Activated CD4-positive, CD25-positive, alpha-beta regulatory T cell treated with anti-CD3 and anti-CD28 coated beads, Interleukin-2, amount 50 U/mL, for 16 hours (primary cell): ENCODE measurements around the gene ST13.
A peak's percentile ranks its signal among the peaks of the same experiment; 100 is the strongest.
"Not testable (repeated sequence)": the region's sequence is repeated elsewhere in the genome, so short reads cannot be mapped to it uniquely, and the experiment has no call there.

ENCODE experiments used
- DNase-seq: peaks from one replicate; pipeline ENCODE4 v3.0.0-alpha.2; 2020; ENCODE audit warnings: low read depth, low spot score

ST13 gene

GRCh38 chr22:40856513-40857308, at the start of gene ST13, which contains the start of gene XPNPEP3:
TSS of gene ST13 (minus strand) at chr22:40856639. CDS start at chr22:40856540, 99 bp downstream.
TSS of gene XPNPEP3 (plus strand) at chr22:40857148. CDS start at chr22:40857182, 34 bp downstream.
- peak; percentile 93 for DNase-seq

DNA sequence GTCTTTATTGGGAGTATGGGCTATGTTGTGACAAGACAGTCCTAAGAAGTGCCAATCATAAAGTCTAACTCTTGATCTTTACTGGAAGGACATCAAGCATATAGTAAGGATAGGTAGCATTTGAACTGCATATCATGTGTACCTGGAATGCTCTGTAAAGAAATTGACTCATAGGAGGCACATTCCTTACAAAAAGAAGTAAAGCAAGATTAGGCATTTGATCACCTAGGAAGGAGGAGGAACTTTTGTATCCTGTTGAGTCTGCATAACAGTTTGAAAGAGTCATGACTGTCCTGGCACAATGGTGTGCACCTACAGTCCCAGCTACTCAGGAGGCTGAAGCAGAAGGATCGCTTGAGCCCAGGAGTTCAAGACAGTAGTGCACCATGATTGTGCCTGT, 47.7 kb upstream of the ST13 start:
- no peak for DNase-seq

DNA sequence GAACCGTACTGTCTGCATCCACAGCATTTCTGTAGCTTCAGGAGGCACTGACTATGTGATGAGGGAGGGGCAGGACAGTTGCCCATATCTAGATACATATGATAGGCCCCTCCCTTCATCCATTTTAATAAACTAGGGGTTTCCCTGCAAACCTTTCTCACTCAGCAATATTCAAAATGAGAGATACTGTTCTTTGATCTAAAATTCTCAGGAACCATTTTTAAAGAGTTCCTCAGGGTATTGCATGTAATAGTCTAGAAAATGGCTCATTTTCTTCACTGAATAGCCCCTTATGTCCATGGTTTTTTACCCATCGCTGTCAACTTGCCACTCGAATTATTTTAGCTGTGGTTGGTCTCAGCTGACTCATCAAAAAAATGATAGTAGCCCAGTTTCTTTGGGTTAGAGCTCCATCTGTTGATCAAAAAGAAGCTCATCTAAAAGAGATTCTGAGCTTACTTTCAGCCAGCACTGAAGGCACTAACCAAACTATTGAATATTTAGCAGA, 42.5 kb upstream of the ST13 start:
- no peak for DNase-seq

GRCh38 chr22:40894417-40894816, 38.0 kb upstream of the ST13 start:
- no peak for DNase-seq

DNA sequence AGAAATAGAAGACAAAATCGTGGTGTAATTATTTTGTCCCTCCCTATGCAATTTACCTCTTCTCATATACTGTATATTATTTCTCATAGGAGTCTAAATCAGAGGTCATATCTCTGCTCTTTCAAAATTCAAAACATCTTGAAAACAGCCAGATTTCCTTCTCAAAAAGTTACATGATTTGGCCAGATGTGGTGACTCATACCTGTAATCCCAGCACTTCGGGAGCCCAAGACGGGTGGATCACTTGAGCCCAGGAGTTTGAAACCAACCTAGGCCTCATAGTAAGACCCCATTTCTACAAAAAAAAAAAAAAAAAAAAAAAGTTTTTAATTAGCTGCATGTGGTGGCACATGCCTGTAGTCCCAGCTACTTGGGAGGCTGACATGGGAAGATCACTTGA, 34.4 kb upstream of the ST13 start:
- no peak for DNase-seq

DNA sequence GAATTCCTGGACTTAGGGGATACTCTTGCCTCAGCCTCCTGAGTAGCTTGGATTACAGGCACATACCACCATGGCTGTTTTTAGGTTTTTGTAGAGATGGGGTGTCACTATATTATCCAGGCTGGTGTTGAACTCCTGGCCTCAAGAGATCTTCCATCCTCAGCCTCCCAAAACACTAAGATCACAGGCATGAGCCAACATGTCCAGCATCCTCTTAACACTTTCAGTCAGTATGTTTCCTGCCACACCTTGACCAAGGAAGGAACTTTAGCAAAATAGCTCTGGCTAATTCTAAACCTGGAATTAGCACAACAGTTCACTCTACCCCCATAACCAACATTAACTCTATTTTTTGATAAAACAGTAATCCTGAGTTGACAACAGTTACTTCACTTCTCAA, 32.7 kb upstream of the ST13 start:
- no peak for DNase-seq

GRCh38 chr22:40878922-40879321, 22.5 kb upstream of the ST13 start:
- DNase-seq, result no peak

DNA sequence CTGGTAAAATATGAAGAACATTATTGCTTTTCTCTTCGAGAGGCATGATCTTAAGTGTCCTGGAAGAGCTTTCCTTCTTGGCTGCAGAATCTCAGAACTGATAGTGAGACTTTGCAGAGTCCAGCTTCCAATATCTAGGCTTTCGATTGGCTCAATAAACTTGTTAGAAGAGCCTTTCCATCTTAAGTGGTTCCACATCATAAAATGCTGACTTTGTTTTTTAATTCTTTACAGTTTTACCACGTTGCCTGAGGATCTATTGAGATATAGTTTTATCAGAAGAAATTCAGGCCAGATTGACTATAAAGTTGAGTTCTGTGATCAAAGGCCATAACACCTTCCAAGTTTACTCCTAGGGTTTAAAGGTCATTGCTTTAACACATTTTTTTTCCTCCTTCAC, 21.0 kb upstream of the ST13 start:
- no peak for DNase-seq

DNA sequence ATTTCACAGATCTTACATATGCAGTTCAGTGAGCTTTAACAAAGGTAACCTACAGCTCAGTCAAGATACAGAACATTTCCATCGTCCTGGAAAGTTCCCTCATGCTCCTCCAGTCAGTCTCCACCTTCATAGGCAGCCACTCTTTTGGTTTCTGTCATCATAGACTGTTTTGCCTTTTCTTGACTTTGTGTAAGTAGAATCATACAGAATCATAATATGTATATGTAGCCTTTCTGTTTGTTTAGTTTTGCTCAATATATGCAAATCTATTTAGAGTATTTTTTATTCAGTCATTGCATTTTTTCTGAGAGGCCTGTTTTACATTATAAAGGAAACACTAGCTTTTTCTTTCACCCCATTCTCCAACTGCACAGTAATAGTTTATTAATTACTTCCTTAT, 20.5 kb upstream of the ST13 start:
- no peak for DNase-seq

- no peak for DNase-seq
These were observed 18.7 kb upstream of the ST13 start for GRCh38 chr22:40875111-40875510.

DNA sequence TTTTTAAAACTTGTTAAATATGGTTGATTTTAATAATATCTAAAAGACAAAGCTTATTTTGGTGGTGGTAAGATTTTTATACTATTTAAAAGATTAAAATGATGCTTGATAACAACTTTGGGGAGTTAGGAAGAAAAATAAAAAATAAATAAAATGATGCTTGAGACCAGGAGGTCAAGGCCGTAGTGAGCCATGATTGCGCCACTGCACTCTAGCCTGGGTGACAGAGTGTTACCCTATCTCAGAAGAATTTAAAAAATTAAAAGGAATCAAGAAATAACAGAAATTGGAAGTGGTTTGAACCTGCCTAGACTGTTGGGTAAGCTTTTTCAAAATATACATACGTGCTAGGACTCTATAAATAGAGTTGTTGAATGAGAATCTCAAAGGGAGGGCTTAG, 17.6 kb upstream of the ST13 start:
- no peak for DNase-seq

DNA sequence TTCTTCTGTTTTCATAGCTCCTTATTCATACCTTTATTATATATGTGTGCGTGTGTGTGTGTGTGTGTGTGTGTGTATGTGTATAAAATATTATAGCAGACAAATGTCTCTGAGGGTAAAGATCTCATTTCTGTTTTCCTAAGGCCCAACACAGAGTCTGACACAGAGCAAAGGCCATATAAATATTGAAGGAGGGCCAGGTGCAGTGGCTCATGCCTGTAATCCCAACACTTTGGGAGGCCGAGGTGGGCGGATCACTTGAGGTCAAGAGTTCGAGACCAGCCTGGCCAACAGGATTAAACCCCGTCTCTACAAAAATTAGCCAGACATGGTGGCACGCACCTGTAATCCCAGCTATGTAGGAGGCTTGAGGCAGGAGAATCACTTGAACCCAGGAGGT, 11.9 kb upstream of the ST13 start:
- not testable (repeated sequence) for DNase-seq

DNA sequence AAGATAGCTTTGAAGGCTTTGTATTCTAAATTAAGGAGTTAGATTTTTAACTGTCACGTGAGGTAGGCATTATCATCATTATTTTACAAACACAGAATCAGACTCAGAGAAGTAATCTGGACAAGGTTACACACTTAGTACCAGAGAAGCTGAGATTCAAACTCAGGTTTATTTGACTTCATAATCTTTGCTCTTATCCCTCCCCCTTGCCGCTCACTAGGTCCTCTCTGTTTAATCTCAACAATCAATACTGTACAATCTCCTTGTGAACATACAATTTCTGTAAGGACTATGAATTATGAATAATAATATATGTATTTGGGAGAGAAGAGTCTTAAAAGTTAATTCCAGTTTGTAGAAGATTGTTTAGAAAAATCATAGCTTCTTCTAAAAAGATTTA, 10.7 kb upstream of the ST13 start:
- DNase-seq, result no peak

DNA sequence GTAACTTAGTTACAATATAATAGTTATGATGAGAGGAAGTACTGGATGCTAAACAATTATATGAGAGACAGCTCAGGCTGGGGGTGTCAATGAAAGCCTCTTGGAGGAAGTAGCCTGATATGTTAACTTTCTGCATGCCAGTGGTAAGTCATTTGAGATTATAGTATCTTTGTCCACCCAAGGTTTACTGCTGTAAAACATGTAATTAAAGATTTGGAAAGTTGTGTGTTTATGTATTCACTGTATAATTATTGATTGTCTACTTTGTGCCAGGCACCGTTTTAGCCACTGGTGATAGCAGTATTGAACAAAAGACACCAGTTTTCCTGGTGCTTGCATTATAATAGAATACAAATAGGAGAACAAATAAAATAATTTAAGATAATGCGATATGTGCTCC, 6.1 kb upstream of the ST13 start:
- no peak for DNase-seq

DNA sequence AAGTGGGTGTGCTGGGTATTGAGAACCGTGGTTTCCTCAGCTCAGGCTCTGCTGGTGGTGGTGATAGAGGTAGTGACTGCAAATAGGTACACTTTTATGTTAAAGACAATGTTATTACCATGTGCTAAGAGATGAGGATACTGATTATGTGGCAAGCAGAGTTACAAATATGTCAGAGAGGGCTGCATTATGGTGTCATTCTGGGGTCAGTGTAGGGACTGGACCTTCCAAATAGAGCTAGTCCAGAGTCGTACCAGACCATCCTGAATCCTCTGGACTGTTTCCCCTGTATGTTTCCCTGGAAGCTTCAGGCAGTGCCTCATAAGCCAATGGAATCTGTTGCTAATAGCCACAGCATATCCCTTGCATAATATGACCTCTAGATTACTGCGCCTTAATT, 5.6 kb upstream of the ST13 start, which contains the start of gene DNAJB7:
Gene DNAJB7, minus strand, starts transcription at position 101 of the 400 bp plus-strand sequence. CDS start 119 bp downstream, outside the sequence.
- DNase-seq, result no peak

DNA sequence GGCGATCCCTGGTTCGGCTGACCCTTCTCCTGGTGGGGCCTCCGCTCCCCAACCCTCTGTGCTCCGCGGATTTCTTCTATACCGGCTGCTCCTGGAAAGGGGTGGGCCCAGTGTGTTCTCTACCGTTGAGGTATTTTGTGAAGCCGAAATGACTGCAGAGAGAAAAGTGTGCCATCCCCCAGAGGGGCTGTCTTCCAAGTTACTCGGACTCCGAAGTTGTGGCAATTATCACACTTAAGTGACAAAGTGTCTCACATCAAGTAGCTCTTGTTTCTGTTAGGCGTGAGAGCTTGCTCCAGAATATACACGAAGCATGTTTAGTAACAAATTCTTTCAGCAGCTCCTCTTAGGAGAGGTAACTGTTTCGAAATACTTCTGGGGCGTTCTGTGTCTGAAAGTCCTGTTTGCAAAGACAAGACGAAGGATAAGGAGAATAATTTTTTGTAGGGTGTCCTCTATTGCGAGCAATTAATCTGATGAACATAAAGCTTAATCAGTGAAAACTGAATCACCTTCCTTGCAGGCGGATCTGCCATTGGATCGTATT, 943 bp upstream of the ST13 start:
- no peak for DNase-seq

DNA sequence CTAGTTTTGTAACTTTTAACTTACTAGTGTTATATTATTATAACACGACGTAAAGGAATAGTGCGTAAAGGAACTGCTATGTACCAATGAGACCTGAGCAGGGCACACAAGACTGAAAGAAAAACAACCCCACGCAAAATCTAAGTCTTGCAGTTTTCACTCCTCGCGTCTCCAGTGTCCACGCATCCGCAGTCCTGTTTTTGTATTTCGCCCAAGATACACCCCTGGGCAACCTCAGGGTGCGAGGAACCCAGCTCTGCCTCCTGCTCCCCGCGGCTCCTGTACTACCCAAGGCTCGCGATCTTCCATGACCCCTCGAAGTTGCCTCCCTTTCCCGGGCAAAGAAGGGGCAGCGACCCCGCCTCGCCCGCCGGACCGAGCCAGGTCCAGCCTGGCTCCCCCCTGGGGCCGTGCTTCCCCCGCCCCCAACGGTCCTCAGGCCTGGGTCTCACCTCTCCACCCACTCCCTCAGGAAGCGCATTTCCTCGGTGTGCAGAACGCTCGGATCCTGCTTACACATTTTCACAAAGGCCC, 393 bp downstream of the ST13 start:
- no peak for DNase-seq

GRCh38 chr22:40855071-40855978, 1.1 kb downstream of the ST13 start:
- no peak for DNase-seq

GRCh38 chr22:40853961-40854360, 2.5 kb downstream of the ST13 start:
- no peak for DNase-seq

- no peak for DNase-seq
These were observed 3.1 kb downstream of the ST13 start for GRCh38 chr22:40853333-40853732.

GRCh38 chr22:40845816-40846215, 10.6 kb downstream of the ST13 start:
- DNase-seq, result not testable (repeated sequence)

DNA sequence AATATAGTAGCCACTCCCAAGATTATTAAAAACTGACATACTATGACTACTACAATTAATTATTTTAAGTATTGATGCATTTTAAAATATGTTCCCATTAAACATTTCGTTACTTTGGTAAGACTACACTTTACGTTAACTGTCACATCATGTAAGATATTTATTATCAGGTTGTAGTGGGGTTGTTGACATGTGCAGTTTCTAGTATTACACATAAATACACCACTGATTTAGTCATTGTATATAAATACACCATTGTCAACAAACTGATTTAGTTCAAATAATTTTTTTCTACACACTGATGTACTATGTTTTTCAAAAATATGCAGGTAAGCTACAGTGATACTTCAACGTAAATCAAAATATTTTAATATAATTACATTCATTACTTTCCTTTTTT, 11.5 kb downstream of the ST13 start:
- DNase-seq, result no peak
